ENCODE data around the gene MACROD2.

Gene MACROD2

GRCh38 chr20:15033269-15033668 is 1038.0 kb downstream of the MACROD2 start:
- ChIA-PET CTCF (no interaction called here), POLR2A (no interaction called here)
- TF ChIP-seq, protein P1, sequence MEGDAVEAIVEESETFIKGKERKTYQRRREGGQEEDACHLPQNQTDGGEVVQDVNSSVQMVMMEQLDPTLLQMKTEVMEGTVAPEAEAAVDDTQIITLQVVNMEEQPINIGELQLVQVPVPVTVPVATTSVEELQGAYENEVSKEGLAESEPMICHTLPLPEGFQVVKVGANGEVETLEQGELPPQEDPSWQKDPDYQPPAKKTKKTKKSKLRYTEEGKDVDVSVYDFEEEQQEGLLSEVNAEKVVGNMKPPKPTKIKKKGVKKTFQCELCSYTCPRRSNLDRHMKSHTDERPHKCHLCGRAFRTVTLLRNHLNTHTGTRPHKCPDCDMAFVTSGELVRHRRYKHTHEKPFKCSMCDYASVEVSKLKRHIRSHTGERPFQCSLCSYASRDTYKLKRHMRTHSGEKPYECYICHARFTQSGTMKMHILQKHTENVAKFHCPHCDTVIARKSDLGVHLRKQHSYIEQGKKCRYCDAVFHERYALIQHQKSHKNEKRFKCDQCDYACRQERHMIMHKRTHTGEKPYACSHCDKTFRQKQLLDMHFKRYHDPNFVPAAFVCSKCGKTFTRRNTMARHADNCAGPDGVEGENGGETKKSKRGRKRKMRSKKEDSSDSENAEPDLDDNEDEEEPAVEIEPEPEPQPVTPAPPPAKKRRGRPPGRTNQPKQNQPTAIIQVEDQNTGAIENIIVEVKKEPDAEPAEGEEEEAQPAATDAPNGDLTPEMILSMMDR (IDR thresholded peaks at IDR 0.05; ENCODE audit: control extremely low read depth, extremely low read depth, low read depth, missing control alignments): no peak
- no peak for DNase-seq (ENCODE audit: extremely low spot score)

GRCh38 chr20:15033891-15034290 is 1038.6 kb downstream of the MACROD2 start:
- POLR2A ChIA-PET: no interaction called here
- CTCF ChIA-PET: no interaction called here

DNA sequence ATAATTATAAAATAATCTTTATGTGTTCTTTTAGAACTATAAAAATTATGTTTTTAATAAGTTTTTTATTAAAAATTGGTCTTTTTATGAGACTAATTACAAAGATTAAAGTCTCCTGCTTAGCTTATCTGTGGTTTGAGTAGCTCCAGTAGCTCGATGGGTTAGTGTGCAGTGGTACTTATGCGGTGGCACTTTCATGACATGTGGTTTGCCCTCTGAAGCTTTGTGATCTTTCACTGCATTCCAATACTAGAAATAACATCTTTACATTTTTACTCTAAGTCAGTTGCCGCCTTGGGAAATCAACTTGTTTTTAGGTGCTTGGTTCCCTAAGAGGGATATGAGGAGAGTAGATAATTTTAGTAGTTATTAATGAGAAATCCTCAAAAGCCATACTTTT is 1041.6 kb downstream of the MACROD2 start:
- POLR2A ChIA-PET: no interaction called here
- TF ChIP-seq, protein P1 (IDR thresholded peaks at IDR 0.05; ENCODE audit: control extremely low read depth, extremely low read depth, low read depth, missing control alignments): no peak
- CTCF ChIA-PET: no interaction called here
- DNase-seq (ENCODE audit: extremely low spot score): no peak

More at GRCh38 chr20:15033891-15034290, 1038.6 kb downstream of the MACROD2 start:
- TF ChIP-seq, protein P1 (IDR thresholded peaks at IDR 0.05; ENCODE audit: control extremely low read depth, extremely low read depth, low read depth, missing control alignments): no peak
- DNase-seq (ENCODE audit: extremely low spot score): no peak

DNA sequence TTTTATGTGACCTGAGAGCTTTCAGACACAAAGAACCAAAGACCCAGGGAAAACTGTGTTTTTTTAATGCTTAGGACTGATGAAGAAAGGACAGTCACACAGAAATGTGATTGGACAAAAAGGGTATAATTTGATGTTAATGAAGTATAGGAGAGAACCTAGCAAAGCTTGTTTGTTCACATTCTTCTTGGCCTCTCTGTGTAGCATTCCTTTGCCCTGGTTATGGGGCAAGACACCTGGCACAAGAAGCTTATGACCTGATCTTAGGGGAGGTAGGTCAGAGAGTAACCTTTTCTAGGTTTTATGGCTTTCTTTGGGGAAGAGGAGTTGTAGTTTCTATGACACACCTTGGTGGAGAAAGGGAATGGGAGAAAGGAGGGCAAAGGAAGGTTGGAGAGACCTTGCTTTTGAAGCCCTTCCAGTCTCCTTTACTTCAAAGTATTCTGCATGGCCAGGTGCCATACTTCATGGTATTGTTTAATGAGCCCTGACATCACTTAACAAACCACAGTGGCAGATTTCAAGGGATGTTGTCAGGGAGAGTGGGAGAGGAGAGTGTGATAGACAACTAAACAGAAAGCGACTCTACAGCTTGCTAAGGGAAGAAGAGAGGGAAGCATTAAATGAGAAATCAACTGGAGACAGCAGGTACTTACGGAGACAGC is 1043.9 kb downstream of the MACROD2 start:
- CTCF ChIA-PET: interaction anchor here (0.7 kb wide), 1 partner anchor 17 kb away, joined by 3 read pairs; no protein-coding TSS in a partner anchor
- DNase-seq (ENCODE audit: extremely low spot score): no peak
- TF ChIP-seq, protein P1 (IDR thresholded peaks at IDR 0.05; ENCODE audit: control extremely low read depth, extremely low read depth, low read depth, missing control alignments): no peak
- POLR2A ChIA-PET: no interaction called here

GRCh38 chr20:15042723-15043122 is 1047.4 kb downstream of the MACROD2 start:
- no peak for DNase-seq (ENCODE audit: extremely low spot score)
- POLR2A ChIA-PET: no interaction called here
- TF ChIP-seq, protein P1 (IDR thresholded peaks at IDR 0.05; ENCODE audit: control extremely low read depth, extremely low read depth, low read depth, missing control alignments): no peak
- CTCF ChIA-PET: no interaction called here

GRCh38 chr20:15045246-15045645 is 1049.9 kb downstream of the MACROD2 start:
- CTCF ChIA-PET: interaction anchor here (1.2 kb wide), 2 partner anchors 10 to 14 kb away, joined by 3 read pairs; no protein-coding TSS in a partner anchor
- no peak for DNase-seq (ENCODE audit: extremely low spot score)
- TF ChIP-seq, protein P1 (IDR thresholded peaks at IDR 0.05; ENCODE audit: control extremely low read depth, extremely low read depth, low read depth, missing control alignments): no peak
- POLR2A ChIA-PET: no interaction called here
